Body of pancreas (tissue), 4 donors: ENCODE measurements around the gene CTNNA2. TPM values are rescaled to one million over a fixed set of nuclear protein-coding genes. Genes with fewer than 3 reads are reported as not detected.

Source experiments
- ATAC-seq: fragments of 150-250 bp; one replicate; pipeline ENCODE4 v1.9.1; 2016
- DNase-seq, 4 donors: peaks; one replicate each; pipeline ENCODE4 v3.0.0-alpha.2; 2019
- H3K27ac ChIP-seq, 4 donors: fragments of 200-600 bp; sonication (generic); 1 replicate in 3 of 4; 2 replicates in 1 of 4; pipeline versions ENCODE4 v1.5.1 to v1.6.1; 2016 to 2019; ENCODE audit warnings: mild to moderate bottlenecking in 1 of 4, mixed read lengths in 1 of 4, moderate library complexity in 1 of 4
- H3K27me3 ChIP-seq, 2 donors: fragments of 200-600 bp; sonication (generic); one replicate each; pipeline ENCODE4 v1.6.0; 2016; ENCODE audit warnings: mild to moderate bottlenecking in 1 of 2
- H3K36me3 ChIP-seq, 2 donors: fragments of 200-600 bp; sonication (generic); replicated peaks in 1 of 2; 2 replicates each; pipeline ENCODE4 v1.5.1; 2016; ENCODE audit warnings: low read depth in 2 of 2; ENCODE audit not compliant: insufficient read depth in 1 of 2
- H3K4me1 ChIP-seq: fragments of 200-600 bp; sonication (generic); one replicate; pipeline ENCODE4 v1.6.0; 2016
- H3K4me3 ChIP-seq, 2 donors: fragments of 200-600 bp; sonication (generic); 1 replicate in 1 of 2; 2 replicates in 1 of 2; pipeline ENCODE4 v1.5.1; 2016 to 2019
- H3K9me3 ChIP-seq, 3 donors: fragments of 200-600 bp; sonication (generic); 1 replicate in 2 of 3; 2 replicates in 1 of 3; pipeline ENCODE4 v1.5.1; 2016
- POLR2A ChIP-seq, 3 donors: fragments of 450-650 bp; IDR thresholded peaks; one replicate each; pipeline ENCODE4 v1.6.1; 2016; ENCODE audit warnings: antibody characterized with exemption in 3 of 3, mild to moderate bottlenecking in 2 of 3
- WGBS, 2 donors: methylation state at CpG; one replicate each; pipeline ENCODE4 v1.1.5; 2017; 5-methylcytosine and 5-hydroxymethylcytosine counted together
- intact Hi-C: fragments of 100-400 bp; cut with DNase I; formaldehyde crosslinking; loops from one replicate; pipeline ENCODE4 v1.15.1; 2023
- total RNA-seq, 2 donors: library from RNA; depleted of rRNA; stranded (reverse); fragments of >200 nt; gene quantifications; one replicate each; pipeline ENCODE4 v1.1.0, GENCODE V29; 2016
- TF ChIP-seq, protein P1 (sequence below), 7 experiments: fragments of 450-650 bp in 4 of 7; fragments of 200-600 bp in 3 of 7; sonication (generic) in 3 of 7; IDR thresholded peaks; one replicate each; pipeline ENCODE4 v1.5.1; 2016 to 2019; ENCODE audit warnings: antibody characterized with exemption in 7 of 7

CTNNA2 gene
- total RNA-seq, 2 donors from 2014 or later, result 0.52 to 29.3 TPM

- TF ChIP-seq POLR2A (IDR thresholded peaks at IDR 0.05), result no peak
- TF ChIP-seq, protein P1, sequence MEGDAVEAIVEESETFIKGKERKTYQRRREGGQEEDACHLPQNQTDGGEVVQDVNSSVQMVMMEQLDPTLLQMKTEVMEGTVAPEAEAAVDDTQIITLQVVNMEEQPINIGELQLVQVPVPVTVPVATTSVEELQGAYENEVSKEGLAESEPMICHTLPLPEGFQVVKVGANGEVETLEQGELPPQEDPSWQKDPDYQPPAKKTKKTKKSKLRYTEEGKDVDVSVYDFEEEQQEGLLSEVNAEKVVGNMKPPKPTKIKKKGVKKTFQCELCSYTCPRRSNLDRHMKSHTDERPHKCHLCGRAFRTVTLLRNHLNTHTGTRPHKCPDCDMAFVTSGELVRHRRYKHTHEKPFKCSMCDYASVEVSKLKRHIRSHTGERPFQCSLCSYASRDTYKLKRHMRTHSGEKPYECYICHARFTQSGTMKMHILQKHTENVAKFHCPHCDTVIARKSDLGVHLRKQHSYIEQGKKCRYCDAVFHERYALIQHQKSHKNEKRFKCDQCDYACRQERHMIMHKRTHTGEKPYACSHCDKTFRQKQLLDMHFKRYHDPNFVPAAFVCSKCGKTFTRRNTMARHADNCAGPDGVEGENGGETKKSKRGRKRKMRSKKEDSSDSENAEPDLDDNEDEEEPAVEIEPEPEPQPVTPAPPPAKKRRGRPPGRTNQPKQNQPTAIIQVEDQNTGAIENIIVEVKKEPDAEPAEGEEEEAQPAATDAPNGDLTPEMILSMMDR (IDR thresholded peaks at IDR 0.05), result no peak
- intact Hi-C loops, result no loop called here
- Histone ChIP-seq H3K4me3 (no peak overlapping the region), H3K27me3 (no peaks in the 10 kb centered on the region), H3K9me3 (no peaks in the 10 kb centered on the region), H3K4me1 (peaks cover 15% of the 10 kb centered on the region), H3K36me3 (no peaks in the 10 kb centered on the region), H3K27ac (no peak overlapping the region)
- no peak for ATAC-seq
- DNase-seq, result no peak
- WGBS, 2 donors, result 22 to 42% methylated on average over 3 of the region's 3 CpGs
Measured at GRCh38 chr2:80298954-80299353, 786.1 kb downstream of the CTNNA2 start.

- H3K9me3 ChIP-seq, result no peaks in the 10 kb centered on the region
- DNase-seq (no peak), ATAC-seq (no peak)
- H3K27ac ChIP-seq, result no peak overlapping the region
- WGBS, 2 donors, result 26 to 35% methylated on average over 5 of the region's 5 CpGs
- peaks cover 18% of the 10 kb centered on the region for H3K4me1 ChIP-seq
- no peaks in the 10 kb centered on the region for H3K27me3 ChIP-seq
- TF ChIP-seq POLR2A (IDR thresholded peaks at IDR 0.05), result no peak
- TF ChIP-seq, protein P1 (IDR thresholded peaks at IDR 0.05), result no peak
- intact Hi-C loops, result no loop called here
- no peaks in the 10 kb centered on the region for H3K36me3 ChIP-seq
- H3K4me3 ChIP-seq, result no peak overlapping the region
Measured at GRCh38 chr2:80299661-80300060, 786.8 kb downstream of the CTNNA2 start.

DNA sequence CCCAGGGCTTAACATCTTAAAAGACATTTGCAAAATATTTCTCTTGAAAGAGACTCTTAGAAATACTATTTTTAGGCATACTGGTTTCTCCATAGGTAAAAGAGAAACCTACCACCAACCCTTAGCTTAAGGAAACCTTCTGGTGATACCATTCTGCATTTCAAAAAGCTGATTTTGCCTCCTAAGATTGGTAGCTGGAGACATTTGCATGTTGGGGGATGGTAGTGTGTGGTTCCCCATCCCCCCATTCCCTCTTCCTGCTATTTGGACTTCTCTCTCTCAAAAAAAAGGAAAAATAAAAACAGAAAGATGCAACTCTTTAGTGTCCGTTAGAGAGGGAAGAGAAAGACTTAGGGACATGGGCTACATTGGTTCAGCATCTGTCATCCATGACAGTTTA, 787.5 kb downstream of the CTNNA2 start:
- H3K4me3 ChIP-seq, result no peak overlapping the region
- no peaks in the 10 kb centered on the region for H3K9me3 ChIP-seq
- ATAC-seq (no peak), DNase-seq (no peak)
- no peaks in the 10 kb centered on the region for H3K36me3 ChIP-seq
- H3K27me3 ChIP-seq, result no peaks in the 10 kb centered on the region
- H3K27ac ChIP-seq, result no peak overlapping the region
- peaks cover 18% of the 10 kb centered on the region for H3K4me1 ChIP-seq
- WGBS, 2 donors, result 40 to 46% methylated on average over 1 of the region's 1 CpG
- TF ChIP-seq, protein P1 (IDR thresholded peaks at IDR 0.05), result no peak
- TF ChIP-seq POLR2A (IDR thresholded peaks at IDR 0.05), result no peak
- intact Hi-C loops, result no loop called here

GRCh38 chr2:80300954-80301353, 788.1 kb downstream of the CTNNA2 start:
- intact Hi-C loops, result no loop called here
- 9 to 12% methylated on average over 1 of the region's 1 CpG for WGBS, 2 donors
- H3K27ac ChIP-seq, result no peak overlapping the region
- DNase-seq (no peak), ATAC-seq (no peak)
- H3K4me3 ChIP-seq, result no peak overlapping the region
- H3K27me3 ChIP-seq, result no peaks in the 10 kb centered on the region
- no peak for TF ChIP-seq POLR2A (IDR thresholded peaks at IDR 0.05)
- TF ChIP-seq, protein P1 (IDR thresholded peaks at IDR 0.05), result no peak
- H3K36me3 ChIP-seq, result no peaks in the 10 kb centered on the region
- H3K4me1 ChIP-seq, result peaks cover 18% of the 10 kb centered on the region
- no peaks in the 10 kb centered on the region for H3K9me3 ChIP-seq

DNA sequence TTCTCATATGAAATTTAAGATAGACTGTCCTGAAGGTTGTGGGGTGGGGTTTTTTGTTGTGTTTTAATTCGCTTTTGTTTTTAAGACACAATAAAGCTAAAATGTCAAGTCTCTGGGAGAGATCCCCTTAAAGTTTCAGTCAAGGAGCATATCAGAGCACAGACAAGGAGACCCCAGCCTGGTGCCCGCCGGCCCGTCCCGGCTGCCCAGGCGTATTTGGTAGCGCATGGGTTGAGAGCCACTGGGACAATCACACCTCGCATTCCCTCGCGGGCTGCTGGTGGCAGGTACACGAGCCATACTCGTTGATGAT, 789.1 kb downstream of the CTNNA2 start:
- TF ChIP-seq POLR2A (IDR thresholded peaks at IDR 0.05), result no peak
- TF ChIP-seq, protein P1 (IDR thresholded peaks at IDR 0.05), result no peak
- WGBS, 2 donors, result 10 to 23% methylated on average over 8 to 12 of the region's 12 CpGs
- Histone ChIP-seq H3K4me1 (peaks cover 18% of the 10 kb centered on the region), H3K9me3 (no peaks in the 10 kb centered on the region), H3K27me3 (no peaks in the 10 kb centered on the region), H3K4me3 (no peak overlapping the region), H3K36me3 (no peaks in the 10 kb centered on the region), H3K27ac (no peak overlapping the region)
- DNase-seq (no peak), ATAC-seq (no peak)
- intact Hi-C loops, result no loop called here
